ENCODE data around the gene ASGR2.

GRCh38 chr17:7114241-7114874 is at the start of gene ASGR2:
- TF ChIP-seq, protein P1, sequence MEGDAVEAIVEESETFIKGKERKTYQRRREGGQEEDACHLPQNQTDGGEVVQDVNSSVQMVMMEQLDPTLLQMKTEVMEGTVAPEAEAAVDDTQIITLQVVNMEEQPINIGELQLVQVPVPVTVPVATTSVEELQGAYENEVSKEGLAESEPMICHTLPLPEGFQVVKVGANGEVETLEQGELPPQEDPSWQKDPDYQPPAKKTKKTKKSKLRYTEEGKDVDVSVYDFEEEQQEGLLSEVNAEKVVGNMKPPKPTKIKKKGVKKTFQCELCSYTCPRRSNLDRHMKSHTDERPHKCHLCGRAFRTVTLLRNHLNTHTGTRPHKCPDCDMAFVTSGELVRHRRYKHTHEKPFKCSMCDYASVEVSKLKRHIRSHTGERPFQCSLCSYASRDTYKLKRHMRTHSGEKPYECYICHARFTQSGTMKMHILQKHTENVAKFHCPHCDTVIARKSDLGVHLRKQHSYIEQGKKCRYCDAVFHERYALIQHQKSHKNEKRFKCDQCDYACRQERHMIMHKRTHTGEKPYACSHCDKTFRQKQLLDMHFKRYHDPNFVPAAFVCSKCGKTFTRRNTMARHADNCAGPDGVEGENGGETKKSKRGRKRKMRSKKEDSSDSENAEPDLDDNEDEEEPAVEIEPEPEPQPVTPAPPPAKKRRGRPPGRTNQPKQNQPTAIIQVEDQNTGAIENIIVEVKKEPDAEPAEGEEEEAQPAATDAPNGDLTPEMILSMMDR (IDR thresholded peaks at IDR 0.05) = no peak
- TF ChIP-seq POLR2AphosphoS5 (IDR thresholded peaks at IDR 0.05) = no peak
- TF ChIP-seq EP300 (IDR thresholded peaks at IDR 0.05) = no peak
- no peak for TF ChIP-seq POLR2A (IDR thresholded peaks at IDR 0.05)

Measured in stomach (tissue), 4 donors.